ENCODE results near the gene PARP14. TPM values are rescaled to one million over a fixed set of nuclear protein-coding genes. Genes with fewer than 3 reads are reported as not detected.
"Not testable (repeated sequence)": the region's sequence is repeated elsewhere in the genome, so short reads cannot be mapped to it uniquely, and the experiment has no call there.

Gene PARP14
- total RNA-seq, 1 experiment from 2014 or later = 20.4 TPM

DNA sequence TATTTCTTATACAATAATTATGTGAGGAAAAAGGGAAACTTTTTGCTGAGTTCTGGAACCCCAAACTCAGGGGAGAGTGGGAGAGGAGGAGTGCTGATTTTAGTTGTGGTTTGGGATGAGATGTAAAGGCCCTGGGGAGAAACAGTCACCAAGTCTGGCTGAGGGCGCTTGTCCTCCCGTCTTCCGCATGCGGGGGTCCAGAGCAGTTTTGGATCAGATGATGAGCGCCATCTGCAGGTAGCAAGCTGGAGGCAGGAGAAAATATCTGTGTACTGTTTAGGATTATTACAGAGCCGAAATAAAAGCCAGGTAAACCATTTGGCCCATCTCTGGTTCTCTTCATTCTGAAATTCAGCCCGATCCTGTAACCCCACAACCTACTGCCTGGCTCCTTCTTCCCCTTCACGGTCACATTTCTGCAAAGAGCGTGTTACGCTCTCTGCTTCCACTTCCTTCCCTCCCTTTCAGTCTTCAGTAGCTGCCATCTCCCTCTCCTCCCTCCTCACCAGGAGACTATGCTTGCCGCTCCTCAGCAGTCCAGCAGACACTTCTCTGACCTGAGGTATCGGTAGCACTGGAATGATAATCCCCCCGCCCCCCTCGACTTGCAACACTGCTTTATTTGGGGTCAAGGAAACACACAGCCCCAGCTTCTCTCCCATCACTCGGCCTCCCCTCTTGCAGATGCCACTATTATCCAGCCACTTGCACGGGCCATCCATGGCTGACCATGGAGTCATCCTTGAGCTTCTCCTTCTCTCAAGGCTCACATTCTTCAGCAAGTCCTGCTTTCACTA, 1.4 kb upstream of the PARP14 start:
- DNase-seq (ENCODE audit: low spot score) = peak; percentile 76

DNA sequence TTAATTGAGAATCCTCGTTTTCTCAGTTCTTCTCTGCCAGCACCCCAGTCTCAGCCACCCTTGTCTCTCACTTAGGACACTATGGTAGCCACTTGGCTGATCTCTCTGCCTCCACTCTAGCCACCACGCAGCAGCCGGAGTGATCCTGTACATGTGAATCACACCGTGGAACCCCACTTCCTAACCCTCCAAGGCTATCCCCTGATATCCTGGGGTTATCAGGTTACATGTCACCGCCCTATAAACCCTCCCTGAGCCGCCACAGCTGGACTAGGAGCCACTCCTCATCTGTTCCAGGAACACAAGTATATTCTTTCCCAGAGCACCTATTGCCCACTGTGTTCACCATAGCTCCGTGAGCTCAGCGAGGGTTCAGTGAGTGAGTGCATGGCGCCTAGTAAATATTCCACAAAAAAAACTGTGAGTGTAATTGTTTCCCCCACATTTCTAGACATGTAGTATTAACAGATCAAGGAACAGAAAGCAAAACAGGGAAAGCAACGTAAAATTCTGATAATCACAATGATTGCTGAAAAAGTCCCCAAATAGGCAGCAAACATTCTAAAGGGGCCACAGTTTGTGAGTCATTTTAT, 661 bp upstream of the PARP14 start:
- DNase-seq (ENCODE audit: low spot score) = no peak

- no peak for DNase-seq (ENCODE audit: low spot score)
These were observed 790 bp downstream of the PARP14 start for GRCh38 chr3:122681284-122681973.

- DNase-seq (ENCODE audit: low spot score) = no peak
These were observed 1.4 kb downstream of the PARP14 start for GRCh38 chr3:122681974-122682409.

- not testable (repeated sequence) for DNase-seq (ENCODE audit: low spot score)
These were observed 2.3 kb downstream of the PARP14 start for GRCh38 chr3:122682778-122683411.

DNA sequence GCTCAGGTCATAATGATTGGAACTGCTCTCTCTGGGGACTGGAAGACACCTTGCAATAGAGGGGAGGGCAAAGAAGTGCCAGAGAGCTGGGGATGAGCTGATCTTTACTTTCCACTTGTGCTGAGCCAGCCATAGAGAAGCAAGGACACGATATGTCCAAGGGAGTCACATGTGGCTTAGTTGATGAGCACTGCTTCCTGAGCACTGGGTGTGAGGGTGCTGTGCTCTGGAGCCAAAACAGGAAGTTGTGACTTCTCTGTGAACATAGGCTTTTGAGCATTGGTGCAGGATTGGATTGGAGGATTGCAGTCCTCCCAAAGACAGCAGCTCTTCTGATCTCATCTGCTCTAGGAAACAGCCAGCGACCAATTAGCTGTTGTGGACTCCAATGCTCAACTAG, 6.7 kb downstream of the PARP14 start:
- DNase-seq (ENCODE audit: low spot score) = no peak

DNA sequence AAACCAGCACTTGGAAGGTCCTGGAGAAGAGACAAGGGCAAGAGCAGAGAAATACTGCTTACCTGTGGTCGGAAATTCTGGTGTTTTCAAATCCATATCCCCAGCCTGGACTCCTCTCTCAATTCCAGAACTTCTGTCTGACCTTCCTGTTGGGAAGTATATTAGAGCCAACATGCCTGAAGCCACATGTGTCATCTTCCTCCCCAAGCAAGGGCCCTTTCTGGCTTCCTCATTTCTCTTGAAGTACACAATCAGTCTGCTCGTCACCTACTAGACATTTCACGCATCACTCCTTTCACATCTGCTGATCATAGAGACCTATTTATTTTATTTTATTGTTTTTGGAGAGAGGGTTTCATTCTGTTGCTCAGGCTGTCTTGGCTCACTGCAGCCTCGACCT, 8.4 kb downstream of the PARP14 start:
- no peak for DNase-seq (ENCODE audit: low spot score)

GRCh38 chr3:122689587-122689986, 8.9 kb downstream of the PARP14 start:
- peak; percentile 40 for DNase-seq (ENCODE audit: low spot score)

GRCh38 chr3:122690096-122690495, 9.5 kb downstream of the PARP14 start:
- no peak for DNase-seq (ENCODE audit: low spot score)

- peak; percentile 41 for DNase-seq (ENCODE audit: low spot score)
These were observed 10.6 kb downstream of the PARP14 start for GRCh38 chr3:122691195-122691594.

- DNase-seq (ENCODE audit: low spot score) = no peak
These were observed 12.0 kb downstream of the PARP14 start for GRCh38 chr3:122692674-122693073.

GRCh38 chr3:122694966-122695365, 14.3 kb downstream of the PARP14 start:
- no peak for DNase-seq (ENCODE audit: low spot score)

GRCh38 chr3:122695927-122696561, 15.4 kb downstream of the PARP14 start:
- DNase-seq (ENCODE audit: low spot score) = no peak

DNA sequence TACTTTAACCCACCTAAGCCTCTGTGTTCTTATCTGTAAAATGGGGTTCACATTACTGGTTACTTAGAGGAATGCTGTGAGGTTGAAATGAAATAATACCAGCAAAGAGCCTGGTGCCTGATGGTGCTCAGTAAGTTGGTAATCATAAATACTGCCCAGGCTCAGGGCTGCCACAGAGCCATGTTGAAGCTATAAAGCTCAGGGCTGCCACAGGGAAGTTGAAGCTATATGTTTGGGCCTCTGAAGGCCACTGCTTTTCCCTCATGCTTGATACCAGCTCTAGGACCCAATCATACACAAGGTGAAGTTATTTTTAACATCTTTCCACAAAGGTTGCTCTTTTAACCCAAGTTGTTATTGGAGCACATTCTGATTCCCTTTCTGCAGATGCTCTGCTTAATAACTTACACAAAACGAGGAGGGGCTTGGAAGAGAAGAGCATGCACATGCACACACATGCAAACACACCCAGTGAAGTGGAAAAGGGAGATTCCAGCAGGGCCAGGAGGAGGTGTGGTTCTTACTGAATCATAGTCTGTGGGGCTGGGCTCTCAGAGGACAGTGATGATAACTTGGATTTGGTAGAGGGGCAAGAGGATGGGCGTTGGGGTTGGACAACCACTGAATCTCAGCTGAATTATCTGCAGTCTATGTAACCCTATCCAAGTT, 17.4 kb downstream of the PARP14 start:
- DNase-seq (ENCODE audit: low spot score) = no peak

GRCh38 chr3:122700193-122700592, 19.6 kb downstream of the PARP14 start:
- no peak for DNase-seq (ENCODE audit: low spot score)

DNA sequence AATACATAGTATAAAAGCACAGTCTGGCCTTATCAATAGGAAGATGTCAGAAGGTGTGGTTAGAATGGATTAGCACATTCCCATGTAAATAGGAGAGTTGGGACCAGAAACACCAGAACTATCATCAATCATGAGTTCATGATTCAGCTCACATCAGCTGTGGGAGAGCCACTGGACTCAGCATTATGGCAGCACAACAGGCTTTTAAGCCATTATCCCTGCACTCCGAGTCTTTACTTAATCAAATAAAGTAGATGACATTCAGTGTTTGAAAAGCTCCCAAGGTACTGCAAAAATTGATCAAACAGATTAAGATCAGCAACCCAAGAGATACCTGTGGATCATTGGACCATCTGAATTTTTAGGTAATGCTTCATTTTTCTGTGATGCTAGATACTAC, 24.7 kb downstream of the PARP14 start:
- DNase-seq (ENCODE audit: low spot score) = no peak

- DNase-seq (ENCODE audit: low spot score) = not testable (repeated sequence)
These were observed 30.1 kb downstream of the PARP14 start for GRCh38 chr3:122710616-122711251.

DNA sequence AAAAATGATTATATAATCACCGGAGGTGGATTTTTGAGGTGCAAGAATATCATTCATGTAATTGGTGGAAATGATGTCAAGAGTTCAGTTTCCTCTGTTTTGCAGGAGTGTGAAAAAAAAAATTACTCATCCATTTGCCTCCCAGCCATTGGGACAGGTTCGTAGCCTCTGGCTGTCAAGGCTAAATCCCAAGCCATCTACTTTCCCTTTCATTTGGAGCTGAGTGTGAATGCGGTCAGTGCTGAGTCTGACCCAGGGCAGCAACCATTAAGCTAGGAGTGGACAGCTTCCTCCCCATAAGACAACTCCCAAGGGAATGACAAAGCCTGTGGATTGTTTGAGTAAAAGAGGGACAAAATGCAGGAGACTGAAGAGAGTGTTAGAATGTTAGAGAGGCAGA, 33.6 kb downstream of the PARP14 start:
- no peak for DNase-seq (ENCODE audit: low spot score)

DNA sequence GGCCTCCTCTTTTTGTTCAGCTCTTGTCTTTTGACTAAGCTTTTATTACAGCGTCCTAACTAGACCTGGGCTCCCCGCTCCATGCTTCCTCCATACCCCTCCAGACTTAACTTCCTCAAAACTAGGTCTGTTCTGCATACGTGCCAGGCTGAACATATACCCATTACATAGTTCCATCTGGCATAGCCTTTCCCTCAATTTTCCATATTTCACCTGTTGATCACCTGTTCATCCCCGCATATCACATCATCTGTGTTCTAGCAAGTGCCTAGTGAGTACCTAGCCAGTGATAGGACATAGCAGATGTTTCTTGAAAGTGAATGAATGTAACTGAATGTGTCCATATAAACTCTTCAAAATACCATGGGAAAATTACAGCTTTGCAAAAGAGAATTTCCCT, 36.0 kb downstream of the PARP14 start:
- no peak for DNase-seq (ENCODE audit: low spot score)

- no peak for DNase-seq (ENCODE audit: low spot score)
These were observed 38.8 kb downstream of the PARP14 start for GRCh38 chr3:122719273-122719921.
